Epithelial cell of prostate (primary cell): ENCODE results near the gene RNFT2.
"Not testable (repeated sequence)": the region's sequence is repeated elsewhere in the genome, so short reads cannot be mapped to it uniquely, and the experiment has no call there.

ENCODE experiments used
- DNase-seq: peaks from one replicate; pipeline ENCODE4 v3.0.0-alpha.2; 2011; ENCODE audit warnings: low read depth, low spot score
- H3K27ac ChIP-seq: fragments of 450-650 bp; 2 replicates; pipeline ENCODE4 v1.5.1; 2017; ENCODE audit warnings: mild to moderate bottlenecking

RNFT2 gene

DNA sequence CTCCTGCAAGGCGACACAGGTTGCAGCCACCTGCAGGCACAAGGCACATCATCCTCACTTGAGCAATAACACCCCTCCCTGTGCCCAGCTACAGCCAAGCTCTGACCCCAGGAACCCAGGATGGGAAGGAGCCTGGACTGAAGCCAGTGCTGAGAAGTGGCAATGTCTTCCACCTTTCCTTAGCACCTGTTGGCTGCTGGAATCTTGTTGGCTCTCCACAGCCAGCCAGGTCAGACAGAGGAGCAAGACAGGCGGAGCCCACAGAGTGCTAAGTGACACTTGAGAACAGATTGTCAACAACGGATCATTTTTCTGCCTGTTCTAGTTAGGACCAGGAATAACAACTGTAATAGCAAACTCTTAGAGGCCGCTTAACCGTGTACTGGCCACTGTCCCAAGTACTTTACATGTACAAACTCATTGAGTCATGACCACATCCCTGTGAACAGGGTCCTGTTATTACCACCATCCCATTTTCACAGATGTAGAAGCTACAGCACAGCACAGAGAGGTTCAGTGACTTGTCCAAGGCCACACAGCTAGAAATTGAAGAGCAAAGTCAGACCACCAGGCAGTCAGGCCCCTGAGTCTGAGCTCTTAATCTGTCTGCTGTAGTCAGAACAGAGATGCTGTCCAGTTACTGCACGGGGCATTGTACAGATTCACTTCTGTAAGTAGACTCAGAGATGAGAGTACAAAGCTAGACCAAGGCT is 45.6 kb downstream of the RNFT2 start:
- DNase-seq: no peak

DNA sequence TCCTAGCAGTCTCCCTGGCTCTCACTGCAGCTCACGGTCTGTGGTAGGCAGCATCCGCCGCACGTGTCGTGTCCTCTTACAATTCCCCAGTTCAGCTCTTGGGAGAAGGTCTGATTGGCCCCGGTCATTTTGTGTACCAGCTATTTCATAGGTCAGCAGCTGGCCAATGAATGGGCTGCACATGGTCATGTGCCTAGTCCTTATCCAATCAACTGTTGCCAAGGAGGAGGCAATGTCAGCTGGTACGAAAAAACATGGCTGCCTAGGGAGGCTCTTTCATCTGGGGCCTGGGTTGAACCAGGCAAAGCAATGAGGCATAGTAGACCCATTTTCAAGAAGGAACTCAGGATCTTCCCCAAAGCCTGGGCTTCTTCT is 46.1 kb downstream of the RNFT2 start:
- no peak for DNase-seq
- no peak overlapping the region for H3K27ac ChIP-seq

More for the DNA sequence above, 45.6 kb downstream of the RNFT2 start:
- no peak overlapping the region for H3K27ac ChIP-seq

DNA sequence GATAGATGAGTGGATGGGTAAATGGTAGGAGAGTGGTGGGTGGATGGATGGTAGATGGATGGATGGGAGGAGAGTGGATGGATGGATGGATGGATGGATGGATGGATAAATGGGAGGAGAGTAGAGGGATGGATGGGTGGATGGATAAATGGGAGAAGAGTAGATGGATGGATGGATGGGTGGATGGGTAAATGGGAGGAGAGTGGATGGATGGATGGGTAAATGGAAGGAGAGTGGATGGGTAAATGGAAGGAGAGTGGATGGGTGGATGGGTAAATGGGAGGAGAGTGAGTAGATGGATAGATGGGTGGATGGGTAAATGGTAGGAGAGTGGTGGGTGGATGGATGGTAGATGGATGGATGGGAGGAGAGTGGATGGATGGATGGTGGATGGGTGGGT is 51.4 kb downstream of the RNFT2 start:
- not testable (repeated sequence) for DNase-seq, H3K27ac ChIP-seq

DNA sequence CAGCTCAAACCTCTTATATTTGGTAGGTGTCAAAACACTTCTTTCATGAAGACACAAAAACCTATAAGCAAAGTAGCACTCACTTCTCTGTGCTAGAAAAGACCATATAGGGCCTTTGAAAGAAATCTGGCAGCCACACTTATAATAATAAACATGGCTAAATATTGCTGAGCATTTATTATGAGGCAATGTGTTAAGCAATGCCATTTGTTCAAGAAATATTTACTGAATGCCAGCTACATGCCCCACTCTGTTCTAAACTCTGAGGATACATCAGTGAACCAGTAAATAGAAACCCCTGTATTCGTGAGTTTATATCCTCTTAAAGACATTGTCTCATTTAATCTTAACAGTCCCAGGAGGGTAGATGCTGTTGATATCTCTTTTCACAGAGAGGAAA is 52.0 kb downstream of the RNFT2 start:
- H3K27ac ChIP-seq: no peak overlapping the region
- DNase-seq: no peak

DNA sequence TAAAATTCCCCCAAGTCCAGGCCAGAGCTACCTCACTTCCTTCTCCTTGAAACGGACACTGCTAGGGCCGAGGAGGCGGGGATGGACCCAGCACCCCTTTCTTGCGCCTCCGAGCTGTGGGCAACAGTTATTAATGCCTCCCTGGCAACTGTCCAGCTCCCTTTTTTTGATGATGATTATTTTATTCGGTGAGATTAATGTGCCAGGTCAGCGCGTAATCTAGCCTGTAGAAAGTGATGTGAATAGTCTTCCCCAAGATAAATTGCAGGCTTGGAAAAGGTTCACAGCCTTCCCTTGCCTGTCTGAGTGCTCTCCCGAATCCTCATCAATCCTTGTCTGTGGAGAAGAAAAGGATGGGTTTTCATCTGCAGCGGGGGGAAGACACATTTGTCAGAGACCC is 54.3 kb downstream of the RNFT2 start:
- no peak overlapping the region for H3K27ac ChIP-seq

DNA sequence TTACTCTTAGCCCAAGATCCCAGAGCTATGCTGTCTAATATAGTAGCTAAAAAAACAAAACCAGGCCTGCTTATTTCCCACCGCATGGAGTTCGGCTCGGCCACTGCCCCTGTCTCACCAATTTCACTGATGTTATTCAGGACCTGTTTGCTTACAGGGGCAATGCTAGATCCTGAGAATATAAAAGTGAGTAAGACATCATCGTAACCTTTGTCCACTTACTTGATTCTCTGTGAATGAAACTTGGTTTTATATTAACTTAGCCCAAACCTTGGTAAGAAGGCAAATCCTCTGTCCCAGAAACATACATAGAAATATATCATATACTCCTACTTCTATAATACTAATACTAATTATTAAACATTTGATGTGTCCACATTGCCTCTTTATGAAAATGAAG is 56.6 kb downstream of the RNFT2 start:
- DNase-seq: no peak
- no peak overlapping the region for H3K27ac ChIP-seq

More for the DNA sequence above, 54.3 kb downstream of the RNFT2 start:
- no peak for DNase-seq

DNA sequence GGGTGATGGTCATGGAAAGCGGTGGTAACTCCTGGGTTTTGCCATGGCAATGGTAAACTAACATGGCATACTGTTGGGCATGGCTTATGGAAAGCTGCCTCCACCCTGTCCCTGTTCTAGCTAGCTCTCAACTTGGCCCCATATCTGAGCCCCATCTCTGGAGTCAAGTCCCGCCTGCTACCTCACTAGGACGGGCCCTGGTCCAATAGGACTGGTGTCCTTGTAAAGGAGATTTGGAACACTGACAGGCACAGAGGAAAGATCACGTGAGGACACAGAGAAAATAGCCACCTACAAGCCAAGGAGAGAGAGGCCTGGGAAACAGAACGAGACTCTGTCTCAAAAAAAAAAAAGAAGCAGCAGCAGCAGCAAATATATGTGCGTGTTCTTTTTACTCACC is 59.8 kb downstream of the RNFT2 start:
- DNase-seq: no peak
- H3K27ac ChIP-seq: no peak overlapping the region

DNA sequence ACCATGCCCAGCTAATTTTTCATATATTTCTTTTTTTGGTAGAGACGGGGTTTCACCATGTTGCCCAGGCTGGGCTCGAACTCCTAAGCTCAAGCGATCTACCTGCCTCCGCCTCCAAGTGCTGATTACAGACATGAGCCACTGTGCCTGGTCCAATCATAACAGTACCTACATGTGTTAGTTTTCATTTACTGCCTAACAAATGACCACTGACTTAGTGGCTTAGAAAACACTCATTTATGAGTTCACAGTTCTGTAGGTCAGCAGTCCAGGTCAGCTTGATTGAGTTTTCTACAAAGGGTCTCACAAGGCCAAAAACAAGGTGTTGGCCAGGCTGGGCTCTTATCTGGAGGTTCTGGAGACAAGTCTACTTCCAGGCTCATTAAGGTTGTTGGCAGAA is 60.6 kb downstream of the RNFT2 start:
- no peak for DNase-seq
- H3K27ac ChIP-seq: no peak overlapping the region

DNA sequence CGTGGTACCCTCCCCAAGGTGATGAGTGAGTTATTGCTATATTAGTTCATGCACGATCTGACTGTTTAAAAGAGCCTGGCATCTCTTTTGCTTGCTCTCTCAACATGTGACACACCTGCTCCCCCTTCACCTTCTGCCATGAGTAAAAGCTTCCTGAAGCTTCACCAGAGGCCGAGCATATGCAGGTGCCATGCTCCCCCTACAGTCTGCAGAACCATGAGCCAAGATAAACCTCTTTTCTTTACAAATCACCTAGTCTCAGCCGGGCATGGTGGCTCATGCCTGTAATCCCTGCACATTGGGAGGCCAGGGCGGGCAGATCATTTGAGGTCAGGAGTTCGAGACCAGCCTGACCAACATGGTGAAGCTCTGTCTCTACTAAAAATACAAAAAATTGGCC is 61.8 kb downstream of the RNFT2 start:
- H3K27ac ChIP-seq: no peak overlapping the region
- DNase-seq: no peak

DNA sequence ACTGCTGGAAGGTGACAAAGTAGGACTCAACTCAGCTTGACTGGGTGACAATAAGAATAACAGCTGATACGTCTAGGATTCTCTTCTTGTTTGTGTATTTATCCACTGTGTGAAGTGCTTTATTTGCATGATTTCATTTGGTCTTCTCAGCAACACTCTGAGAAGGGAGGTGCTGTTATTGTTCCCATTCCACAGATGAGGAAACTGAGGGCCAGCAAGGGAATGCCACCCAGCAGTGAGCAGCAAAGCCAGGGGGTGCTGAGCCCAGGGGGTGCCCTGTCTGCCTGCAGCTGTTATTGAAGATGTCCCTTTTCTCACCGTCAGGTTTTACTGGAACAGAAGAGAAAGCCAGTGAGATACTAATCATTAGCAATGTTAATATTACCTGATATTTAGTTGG is 62.8 kb downstream of the RNFT2 start:
- no peak for DNase-seq
- no peak overlapping the region for H3K27ac ChIP-seq

DNA sequence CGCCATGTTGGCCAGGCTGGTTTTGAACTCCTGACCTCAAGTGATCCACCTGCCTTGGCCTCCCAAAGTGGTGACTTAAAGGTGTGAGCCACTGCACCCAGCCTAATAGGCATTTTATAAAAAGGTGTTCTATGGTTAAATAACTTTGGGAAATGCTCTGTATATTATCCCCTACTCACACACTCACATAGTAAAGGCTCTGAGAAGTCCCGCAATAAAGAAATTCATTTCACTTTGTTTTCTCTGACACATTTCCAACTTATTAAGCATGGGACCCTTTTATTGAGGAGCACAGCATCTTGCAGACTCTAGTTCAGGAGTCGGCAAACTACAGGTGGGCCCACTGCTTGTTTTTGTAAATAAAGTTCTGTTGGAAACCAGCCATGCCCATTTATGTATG is 63.9 kb downstream of the RNFT2 start:
- DNase-seq: no peak
- H3K27ac ChIP-seq: no peak overlapping the region

DNA sequence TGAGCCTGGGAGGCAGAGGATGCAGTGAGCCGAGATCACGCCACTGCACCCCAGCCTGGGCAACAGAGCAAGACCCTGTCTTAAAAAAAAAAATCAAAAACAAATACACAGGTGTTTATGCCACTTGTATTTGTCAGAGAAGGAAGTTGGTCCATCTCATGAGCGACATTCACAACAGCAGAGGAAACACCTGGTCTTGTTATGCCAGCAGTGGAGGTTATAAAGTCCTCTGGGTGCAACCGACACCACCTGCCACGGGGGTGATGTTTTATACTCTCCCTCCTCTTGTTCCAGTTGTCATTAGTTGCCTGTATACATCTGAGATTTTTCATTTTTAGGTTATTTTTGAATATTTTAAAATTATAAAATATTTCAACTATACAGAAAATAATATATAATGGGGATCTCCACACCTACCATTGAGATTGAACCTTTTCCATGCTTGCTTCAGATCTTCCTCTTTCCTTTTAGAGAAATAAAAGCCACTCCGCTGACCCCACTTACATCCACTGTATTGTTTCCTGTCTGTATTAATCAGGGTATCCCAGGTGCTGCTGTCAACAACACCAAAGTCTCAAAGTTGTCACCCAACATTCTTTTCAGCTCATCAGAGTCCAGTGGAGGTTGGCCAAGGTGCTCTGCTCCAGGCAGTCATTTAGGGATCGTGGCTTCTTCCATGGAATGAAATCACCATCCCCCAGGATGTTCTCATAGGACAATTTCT is 65.1 kb downstream of the RNFT2 start:
- DNase-seq: no peak
- H3K27ac ChIP-seq: no peak overlapping the region

DNA sequence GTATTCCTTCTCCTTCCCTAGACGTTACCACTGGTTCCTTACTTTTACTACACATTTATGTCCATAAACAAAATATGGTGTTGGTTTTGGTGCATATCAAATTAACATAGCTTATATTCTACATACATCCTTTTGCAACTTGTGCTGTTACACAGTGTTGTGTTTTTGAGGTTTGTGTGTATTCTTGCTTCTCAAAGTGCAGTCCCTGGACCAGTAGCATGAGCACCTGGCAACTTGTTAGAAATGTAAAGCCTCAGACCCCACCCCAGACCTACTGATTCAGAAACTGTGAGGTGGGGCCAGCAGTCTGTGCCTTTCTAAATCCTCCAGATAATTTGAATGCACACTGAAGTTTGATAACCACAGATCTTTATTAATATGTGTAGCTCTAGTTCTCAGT is 65.9 kb downstream of the RNFT2 start:
- H3K27ac ChIP-seq: no peak overlapping the region
- no peak for DNase-seq

DNA sequence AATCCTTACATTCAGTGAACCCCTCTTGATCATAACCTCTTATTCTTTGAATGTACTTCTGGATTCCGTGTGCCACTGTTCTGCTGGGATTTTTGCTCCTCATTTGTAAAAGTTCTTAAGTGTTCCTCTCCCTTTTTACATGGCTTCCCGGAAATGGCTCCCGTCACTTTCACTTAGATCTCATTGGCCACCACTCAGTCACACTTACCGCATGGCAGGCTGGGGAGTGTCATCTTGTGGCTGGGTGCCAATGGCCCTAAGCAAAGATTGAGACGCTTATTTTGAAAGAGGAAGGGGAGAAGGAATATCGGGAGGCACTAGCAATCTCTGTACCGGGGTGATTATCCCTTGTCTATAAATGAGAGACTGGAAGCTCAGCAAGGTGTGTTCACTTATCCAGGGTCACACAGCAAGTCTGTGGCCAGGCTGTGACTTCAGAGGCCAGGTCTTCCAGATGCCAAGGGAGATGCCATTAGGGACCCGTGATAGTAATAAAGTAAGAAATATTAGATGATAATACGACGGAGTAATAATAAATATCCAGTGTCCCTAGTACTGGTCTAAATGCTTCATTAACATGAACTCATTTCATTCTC is 68.8 kb downstream of the RNFT2 start:
- DNase-seq: no peak
- H3K27ac ChIP-seq: no peak overlapping the region

DNA sequence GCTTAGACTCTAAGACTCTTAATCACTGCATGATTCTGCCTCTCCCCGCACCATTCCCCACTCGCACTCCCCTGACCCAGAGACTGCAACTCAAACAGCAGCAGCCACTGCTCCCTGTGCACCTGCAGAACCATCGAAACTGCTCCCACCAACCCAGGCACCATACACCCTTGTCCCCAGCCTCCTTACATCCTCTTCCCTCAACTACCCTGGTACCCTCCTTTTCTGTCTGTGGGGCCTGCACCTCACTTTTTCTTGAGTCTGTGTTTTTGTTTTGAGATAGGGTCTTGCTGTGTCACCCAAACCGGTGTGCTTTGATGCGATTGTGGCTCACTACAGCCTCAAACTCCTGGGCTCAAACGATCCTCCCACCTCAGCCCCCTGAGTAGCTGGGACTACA is 69.4 kb downstream of the RNFT2 start:
- no peak overlapping the region for H3K27ac ChIP-seq
- no peak for DNase-seq

DNA sequence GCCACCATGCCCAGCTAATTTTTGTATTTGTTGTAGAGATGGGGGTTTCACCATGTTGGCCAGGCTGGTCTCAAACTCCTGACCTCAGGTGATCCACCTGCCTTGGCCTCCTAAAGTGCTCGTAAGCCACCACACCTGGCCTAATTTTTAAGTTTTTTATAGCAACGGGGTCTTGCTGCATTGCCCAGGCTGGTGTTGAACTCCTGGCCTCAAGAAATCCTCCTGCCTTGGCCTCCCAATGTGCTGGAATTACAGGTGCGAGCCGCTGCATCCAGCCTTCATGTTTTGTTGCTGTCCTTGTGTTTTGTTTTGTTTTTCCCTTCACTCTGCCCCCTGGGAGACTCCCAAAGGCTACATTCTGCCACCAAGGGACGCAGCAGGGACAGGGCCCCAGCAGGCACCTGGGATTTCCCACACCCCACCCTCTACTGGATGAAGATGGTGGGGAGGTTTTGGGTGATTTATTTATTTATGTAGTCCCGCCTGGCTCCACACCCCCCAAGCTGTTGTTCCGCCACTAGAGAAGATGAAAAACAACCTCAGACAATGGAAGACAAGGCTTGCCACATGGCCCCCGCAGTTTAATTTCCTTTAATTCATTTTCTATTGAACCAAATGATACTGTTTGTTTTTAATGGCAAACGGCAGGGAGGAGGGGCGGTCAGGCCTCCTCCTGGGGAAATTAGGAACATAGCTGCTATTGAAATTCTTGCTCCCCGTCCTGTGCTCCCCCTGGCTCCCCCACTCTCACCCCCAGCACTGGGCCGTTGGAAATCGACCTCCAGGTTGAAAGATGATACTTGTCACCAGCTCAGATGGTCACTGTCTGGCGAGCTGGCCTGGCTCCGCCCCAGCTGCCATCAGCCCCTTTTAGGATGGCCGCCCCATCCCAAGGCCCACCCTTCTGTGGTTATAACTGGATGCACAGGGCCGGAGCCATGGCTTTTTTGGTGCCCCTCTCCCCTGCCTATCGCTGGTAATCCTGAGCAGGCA is 70.3 kb downstream of the RNFT2 start:
- no peak overlapping the region for H3K27ac ChIP-seq
- no peak for DNase-seq

DNA sequence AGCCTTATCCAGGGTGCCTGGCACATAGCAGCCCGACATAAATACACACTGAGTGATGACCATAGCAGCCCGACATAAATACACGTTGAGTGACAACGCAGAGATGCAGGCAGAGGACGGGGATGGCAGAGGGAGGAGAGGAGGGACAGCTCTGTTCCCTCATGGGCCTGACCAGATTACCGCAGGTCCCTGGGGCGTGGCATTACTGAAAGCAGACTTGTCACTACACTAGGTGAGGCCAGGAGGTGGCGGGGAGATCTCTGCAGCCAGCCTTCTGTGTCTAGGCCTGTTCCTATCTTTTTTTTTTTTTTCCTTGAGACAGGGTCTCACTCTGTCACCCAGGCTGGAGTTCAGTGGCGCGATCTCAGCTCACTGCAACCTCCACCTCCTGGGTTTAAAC is 74.1 kb downstream of the RNFT2 start:
- no peak for DNase-seq
- no peak overlapping the region for H3K27ac ChIP-seq

DNA sequence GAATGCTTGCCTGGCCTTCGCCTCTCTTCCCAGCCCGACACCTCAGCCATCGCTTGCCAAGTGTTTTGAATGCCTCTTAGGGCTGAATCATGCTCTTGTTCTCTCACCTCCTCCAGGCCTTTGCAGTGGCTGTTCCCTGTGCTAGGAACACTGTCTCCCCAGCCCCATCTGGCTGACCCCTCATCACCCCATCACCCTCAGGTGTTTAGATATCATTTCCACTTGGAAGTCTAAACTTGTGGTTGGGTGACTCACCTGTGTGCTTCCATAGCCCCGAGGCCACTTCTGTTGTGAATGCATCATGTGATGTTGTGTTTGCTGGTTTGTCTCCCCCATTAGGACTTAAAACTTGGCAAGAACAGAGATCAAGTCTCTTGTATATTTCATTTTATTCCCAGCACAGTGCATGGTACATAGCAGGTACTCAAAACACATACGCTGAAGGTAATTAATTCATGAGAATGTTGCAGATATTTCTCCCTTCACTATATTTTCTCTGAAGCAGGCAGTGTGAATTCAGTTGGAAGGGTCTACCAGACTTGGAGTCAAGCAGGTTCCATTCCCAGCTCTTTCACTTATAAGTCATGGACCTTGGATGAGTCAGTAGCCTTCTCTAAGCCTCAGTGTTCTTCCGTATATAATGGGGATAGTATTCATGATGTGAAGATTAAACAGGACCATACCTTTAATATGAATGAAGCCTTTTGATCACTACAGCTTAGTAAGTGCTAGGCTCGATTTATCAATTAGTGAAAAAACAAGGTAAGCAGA is 75.3 kb downstream of the RNFT2 start:
- peak; percentile 44 for DNase-seq
- no peak overlapping the region for H3K27ac ChIP-seq

DNA sequence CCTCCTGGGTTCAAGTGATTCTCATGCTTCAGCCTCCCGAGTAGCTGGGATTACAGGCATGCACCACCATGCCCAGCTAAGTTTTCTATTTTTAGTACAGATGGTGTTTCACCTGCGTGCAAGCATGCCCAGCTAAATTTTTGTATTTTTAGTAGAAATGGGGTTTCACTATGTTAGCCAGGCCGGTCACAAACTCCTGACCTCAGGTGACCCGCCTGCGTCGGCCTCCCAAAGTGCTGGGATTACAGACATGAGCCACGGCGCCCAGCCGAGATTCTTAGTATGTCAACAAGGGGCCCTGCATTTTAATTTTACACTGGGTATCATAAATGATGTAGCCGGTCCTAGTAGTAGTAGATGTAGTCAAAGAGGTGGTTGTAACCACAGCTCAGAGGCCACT is 76.7 kb downstream of the RNFT2 start:
- not testable (repeated sequence) for H3K27ac ChIP-seq, DNase-seq

DNA sequence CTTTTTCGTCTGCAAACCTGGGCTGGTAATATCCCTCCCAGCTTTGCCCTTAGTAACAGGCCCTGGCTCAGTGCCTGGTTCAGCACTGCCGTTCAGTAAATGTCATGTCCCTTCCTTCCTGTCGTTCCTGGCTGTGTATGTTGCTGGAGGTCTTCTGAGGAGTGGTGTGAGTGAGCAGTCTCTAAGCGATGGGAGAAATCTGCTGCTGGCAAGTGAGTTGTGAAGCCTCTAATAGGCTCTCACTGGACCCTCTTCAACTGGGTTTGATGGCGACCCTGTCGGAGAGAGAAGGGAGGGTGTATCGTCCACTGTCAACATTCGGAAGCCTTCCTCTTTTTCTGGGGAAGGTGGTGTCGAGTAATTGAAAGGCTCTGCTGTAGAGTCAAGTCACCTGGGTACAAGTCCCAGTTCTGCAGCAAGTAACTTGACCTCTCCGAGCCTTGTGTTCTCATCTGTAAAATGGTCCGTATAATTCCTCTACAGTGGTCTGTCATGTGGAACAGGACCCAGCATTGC is 80.3 kb downstream of the RNFT2 start:
- H3K27ac ChIP-seq: peak overlapping the region; percentile 83
- no peak for DNase-seq
